ENCODE measurements around the gene TEX22. TPM values are rescaled to one million over a fixed set of nuclear protein-coding genes. Genes with fewer than 3 reads are reported as not detected.

TEX22 gene
- total RNA-seq, 1 experiment from 2014 or later = 0.87 TPM

- Mint-ChIP-seq H3K9me3 (no peaks in the 10 kb centered on the region), H3K27me3 (ENCODE audit: low read depth) (no peaks in the 10 kb centered on the region), H3K4me1 (no peaks in the 10 kb centered on the region), H3K36me3 (peaks cover 19% of the 10 kb centered on the region), H3K4me3 (no peak overlapping the region), H3K27ac (no peak overlapping the region)
- ChIA-PET CTCF (no interaction called here), POLR2A (no interaction called here)
- DNase-seq (ENCODE audit: low spot score) (no peak), ATAC-seq (no peak)
- TF ChIP-seq ZNF317 (CRISPR knock-in tag; IDR thresholded peaks at IDR 0.05; ENCODE audit: borderline replicate concordance, low read depth) (no peak), ZBTB43 (CRISPR knock-in tag; IDR thresholded peaks at IDR 0.05) (no peak), NFE2L1 (CRISPR knock-in tag; IDR thresholded peaks at IDR 0.05) (no peak), ATF1 (CRISPR knock-in tag; IDR thresholded peaks at IDR 0.05) (no peak), USF1 (CRISPR knock-in tag; IDR thresholded peaks at IDR 0.05) (no peak), IRF2 (CRISPR knock-in tag; IDR thresholded peaks at IDR 0.05; ENCODE audit: borderline replicate concordance, low read depth) (no peak), E2F5 (CRISPR knock-in tag; IDR thresholded peaks at IDR 0.05) (no peak), ZNF396 (CRISPR knock-in tag; IDR thresholded peaks at IDR 0.05; ENCODE audit: borderline replicate concordance) (no peak), E2F1 (CRISPR knock-in tag; IDR thresholded peaks at IDR 0.05) (no peak), CDX4 (CRISPR knock-in tag; IDR thresholded peaks at IDR 0.05; ENCODE audit: borderline replicate concordance) (no peak), NFYB (CRISPR knock-in tag; conservative IDR thresholded peaks at IDR 0.05; ENCODE audit: low read depth) (no peak), SMAD3 (CRISPR knock-in tag; IDR thresholded peaks at IDR 0.05; ENCODE audit: borderline replicate concordance) (no peak), TCF7 (CRISPR knock-in tag; IDR thresholded peaks at IDR 0.05; ENCODE audit: low read depth) (no peak)
Observed at GRCh38 chr14:105382343-105383082, 15.8 kb upstream of the TEX22 start.

GRCh38 chr14:105383083-105383730, 15.1 kb upstream of the TEX22 start:
- no peak for DNase-seq (ENCODE audit: low spot score)
- Mint-ChIP-seq H3K36me3 (peaks cover 19% of the 10 kb centered on the region), H3K27me3 (ENCODE audit: low read depth) (no peaks in the 10 kb centered on the region), H3K27ac (no peak overlapping the region), H3K9me3 (no peaks in the 10 kb centered on the region), H3K4me1 (no peaks in the 10 kb centered on the region), H3K4me3 (no peak overlapping the region)
- no peak for ATAC-seq
- POLR2A ChIA-PET = no interaction called here
- CTCF ChIA-PET = no interaction called here
- TF ChIP-seq ZNF671 (CRISPR knock-in tag; IDR thresholded peaks at IDR 0.05) (no peak), CREM (CRISPR knock-in tag; IDR thresholded peaks at IDR 0.05) (no peak), SMAD4 (CRISPR knock-in tag; IDR thresholded peaks at IDR 0.05) (no peak), OVOL2 (CRISPR knock-in tag; IDR thresholded peaks at IDR 0.05; ENCODE audit: borderline replicate concordance) (no peak), RELA (CRISPR knock-in tag; IDR thresholded peaks at IDR 0.05; ENCODE audit: borderline replicate concordance) (no peak), ERG (CRISPR knock-in tag; IDR thresholded peaks at IDR 0.05) (no peak), ATF6 (CRISPR knock-in tag; IDR thresholded peaks at IDR 0.05) (no peak), MXD4 (CRISPR knock-in tag; IDR thresholded peaks at IDR 0.05; ENCODE audit: borderline replicate concordance) (no peak), USF2 (CRISPR knock-in tag; IDR thresholded peaks at IDR 0.05) (no peak), RORB (CRISPR knock-in tag; IDR thresholded peaks at IDR 0.05) (no peak), KAT7 (CRISPR knock-in tag; IDR thresholded peaks at IDR 0.05; ENCODE audit: borderline replicate concordance) (no peak)

Data from WTC11 (cell line).